NCI-H1694 treated with DMSO at 0.1 percent for 48 hours (cell line): ENCODE results near the gene TMC1.
"Not testable (repeated sequence)": the region's sequence is repeated elsewhere in the genome, so short reads cannot be mapped to it uniquely, and the experiment has no call there.

Source experiments
- DNase-seq: peaks from one replicate; lab custom pipeline; 2025; lab: John Stamatoyannopoulos, UW

TMC1 gene

GRCh38 chr9:72826996-72827949 lies 305.9 kb downstream of the TMC1 start:
- no peak for DNase-seq

GRCh38 chr9:72827950-72828731 lies 306.7 kb downstream of the TMC1 start:
- DNase-seq, result no peak

GRCh38 chr9:72834994-72835393 lies 313.6 kb downstream of the TMC1 start:
- DNase-seq, result no peak

DNA sequence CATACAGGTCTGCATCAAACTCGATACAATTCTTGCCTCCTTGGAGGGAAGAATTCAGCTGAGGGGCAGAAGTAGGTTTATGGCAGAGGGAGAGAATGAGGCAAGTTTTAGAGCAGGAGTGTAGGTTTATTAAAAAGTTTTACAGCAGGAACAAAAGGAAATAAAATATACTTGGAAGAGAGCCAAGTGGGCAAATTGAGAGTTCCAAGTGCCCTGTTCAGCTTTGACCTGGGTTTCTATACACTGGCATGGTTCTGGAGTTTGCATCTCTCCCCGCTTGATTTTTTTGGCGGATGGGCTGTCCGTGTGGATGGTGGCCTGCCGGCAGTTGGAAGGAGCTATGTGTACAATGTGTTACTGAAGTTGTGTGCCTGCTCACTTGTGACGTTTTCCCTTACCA lies 315.4 kb downstream of the TMC1 start:
- DNase-seq, result no peak

DNA sequence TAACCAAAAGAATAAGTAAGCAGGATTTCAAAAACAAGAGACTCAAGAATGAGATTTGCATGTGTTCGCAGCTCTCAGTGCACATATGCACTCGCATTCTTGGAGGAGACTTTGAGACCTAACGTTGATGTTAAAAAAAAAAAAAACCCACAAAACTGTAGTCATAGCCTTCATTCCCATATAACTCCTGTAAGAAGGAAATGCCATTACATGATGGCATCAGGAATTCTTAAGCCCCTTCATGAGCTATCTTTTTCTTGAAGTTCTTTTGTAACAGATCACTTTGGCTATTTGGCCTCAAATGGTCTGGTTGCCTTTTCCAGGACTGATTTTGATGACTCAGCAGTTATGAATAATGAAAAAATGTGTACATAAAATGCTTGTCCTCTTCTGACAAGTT lies 317.7 kb downstream of the TMC1 start:
- DNase-seq, result no peak

DNA sequence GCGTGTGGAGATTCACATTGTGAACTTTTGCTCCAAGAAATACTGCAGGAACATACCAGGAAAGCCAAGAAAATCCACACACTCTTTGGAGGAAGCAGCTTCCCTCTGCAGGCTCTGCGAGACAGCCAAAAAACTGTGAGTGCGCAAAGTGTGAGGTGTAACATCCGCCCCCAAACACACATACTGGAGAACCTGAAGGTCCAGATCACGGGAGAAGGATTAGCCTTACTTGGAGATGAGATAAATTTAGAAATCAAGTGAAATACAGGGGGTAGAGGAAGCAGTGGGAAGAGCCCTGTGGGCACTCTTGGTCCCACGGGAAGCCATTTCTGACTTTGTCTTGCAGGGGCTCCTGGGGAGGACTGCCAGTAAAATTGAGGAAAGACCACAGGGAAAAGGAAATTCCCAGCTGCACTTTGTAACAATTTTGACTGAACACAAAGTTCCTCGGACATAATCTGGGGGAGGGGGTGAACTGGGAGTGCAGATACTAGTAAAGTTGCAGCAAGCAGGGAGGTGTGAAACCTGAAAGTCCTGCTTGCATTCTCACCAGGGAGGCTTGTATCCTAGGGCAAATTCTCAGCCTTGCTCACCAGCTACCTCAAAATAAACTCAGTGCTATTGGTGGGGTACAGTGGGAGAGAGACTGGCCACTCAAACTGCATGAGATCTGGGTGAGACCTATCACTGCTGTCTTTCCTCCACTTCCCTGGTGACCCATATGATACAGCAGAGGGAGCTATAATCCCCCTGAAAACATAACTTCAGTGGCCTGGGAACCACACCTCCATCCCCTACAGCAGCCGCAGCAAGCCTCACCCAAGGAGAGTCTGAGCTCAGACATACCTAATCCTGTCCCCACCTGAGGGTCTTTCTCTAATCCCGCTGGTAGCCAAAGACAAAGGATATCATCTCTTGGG lies 322.4 kb downstream of the TMC1 start:
- DNase-seq, result no peak

- DNase-seq, result no peak
These were observed 323.0 kb downstream of the TMC1 start for GRCh38 chr9:72844440-72844768.

DNA sequence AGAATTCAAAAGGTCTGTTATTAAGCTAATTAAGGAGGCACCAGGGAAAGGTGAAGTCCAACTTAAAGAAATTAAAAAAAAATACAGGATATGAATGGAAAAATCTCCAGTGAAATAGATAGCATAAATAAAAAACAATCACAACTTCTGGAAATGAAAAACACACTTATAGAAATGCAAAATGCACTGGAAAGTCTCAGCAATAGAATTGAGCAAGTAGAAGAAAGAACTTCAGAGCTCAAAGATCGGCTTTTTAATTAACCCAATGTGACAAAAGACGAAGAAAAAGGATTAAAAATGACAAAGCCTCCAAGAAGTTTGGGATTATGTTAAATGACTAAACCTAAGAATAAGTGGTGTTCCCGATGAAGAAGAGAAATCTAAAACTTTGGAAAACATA lies 323.6 kb downstream of the TMC1 start:
- DNase-seq, result not testable (repeated sequence)

DNA sequence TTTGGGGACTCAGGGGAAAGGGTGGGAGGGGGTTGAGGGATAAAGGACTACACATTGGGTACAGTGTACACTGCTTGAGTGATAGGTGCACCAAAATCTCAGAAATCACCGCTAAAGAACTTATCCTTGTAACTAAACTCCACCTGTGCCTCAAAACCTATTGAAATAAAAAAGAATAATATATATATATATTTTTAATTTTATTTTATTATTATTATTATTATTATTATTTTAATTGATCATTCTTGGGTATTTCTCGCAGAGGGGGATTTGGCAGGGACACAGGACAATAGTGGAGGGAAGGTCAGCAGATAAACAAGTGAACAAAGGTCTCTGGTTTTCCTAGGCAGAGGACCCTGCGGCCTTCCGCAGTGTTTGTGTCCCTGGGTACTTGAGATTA lies 328.8 kb downstream of the TMC1 start:
- DNase-seq, result not testable (repeated sequence)

- no peak for DNase-seq
These were observed 333.9 kb downstream of the TMC1 start for GRCh38 chr9:72855321-72855720.

DNA sequence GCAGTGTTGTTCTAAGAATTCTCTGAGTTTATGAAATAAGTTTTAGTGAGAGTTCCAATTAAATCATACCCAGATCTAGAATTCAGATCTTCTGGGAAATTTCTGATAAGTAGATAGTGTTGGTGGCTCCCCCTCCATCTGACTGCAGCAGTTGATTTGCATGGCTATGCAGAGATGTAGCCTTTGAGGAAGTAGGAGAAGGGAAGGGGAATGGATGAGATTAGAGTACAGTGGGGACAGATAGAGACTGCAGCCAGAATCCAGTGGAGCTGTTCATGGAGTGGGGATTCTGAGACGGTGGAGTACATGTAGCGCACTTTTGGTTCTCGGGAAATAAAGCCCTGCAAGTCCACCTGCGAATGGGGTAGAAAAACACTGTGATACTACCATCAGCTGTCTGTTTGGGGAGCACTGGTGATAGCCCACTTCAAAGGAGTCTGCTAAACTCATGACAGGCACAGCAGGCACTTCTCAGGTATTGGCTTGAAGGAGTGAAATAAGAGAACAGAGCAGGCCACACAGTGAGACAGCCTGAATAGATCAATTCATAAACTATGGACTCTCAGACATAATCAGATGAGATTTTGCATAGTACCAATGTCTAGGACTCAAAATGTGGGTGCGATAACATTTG lies 334.6 kb downstream of the TMC1 start:
- DNase-seq, result no peak

DNA sequence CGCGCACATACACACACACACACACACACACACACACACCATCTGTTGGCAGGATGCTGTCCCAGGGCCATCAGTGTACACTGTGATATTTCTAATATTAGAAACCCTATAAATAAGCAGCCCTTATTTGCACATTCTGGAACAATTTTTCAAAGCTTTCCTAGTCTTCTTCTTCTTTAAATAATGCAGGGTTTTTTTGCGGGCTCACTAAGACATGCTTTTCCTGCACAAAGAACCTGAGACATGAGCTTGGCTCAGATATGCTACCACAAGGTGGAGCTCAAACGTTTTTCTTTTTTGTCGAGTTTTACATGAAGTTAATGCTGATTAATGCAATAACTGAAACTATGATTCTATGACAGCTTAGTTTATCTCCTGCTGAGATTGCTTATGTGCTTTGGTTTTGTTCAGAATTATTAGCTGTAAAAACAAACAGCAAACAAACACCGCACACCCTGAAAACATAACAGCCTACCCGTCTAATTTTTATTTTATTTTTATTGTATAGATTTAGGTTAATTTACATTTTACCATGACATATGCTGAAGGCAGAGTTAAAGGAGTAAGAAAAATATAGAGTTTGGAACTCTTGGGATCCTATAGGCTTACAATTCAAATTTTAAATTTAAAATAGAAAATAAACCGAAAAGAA lies 335.7 kb downstream of the TMC1 start:
- peak; percentile 24 for DNase-seq

- DNase-seq, result no peak
These were observed 336.2 kb downstream of the TMC1 start for GRCh38 chr9:72857624-72857996.

- no peak for DNase-seq
These were observed 336.9 kb downstream of the TMC1 start for GRCh38 chr9:72858089-72858912.

DNA sequence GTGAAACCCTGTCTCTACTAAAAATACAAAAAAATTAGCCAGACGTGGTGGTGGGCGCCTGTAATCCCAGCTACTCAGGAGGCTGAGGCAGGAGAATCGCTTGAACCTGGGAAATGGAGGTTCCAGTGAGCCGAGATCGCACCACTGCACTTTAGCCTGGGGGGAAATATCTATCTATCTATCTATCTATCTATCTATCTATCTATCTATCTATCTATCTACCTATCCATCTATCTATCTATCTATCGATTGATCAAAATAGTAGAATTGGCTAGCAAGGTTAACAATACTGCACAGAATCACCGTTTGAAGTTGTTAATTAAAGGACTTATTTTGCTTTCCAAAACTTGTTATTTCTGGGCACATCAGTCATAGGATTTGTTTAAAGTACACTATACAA lies 341.4 kb downstream of the TMC1 start:
- not testable (repeated sequence) for DNase-seq

DNA sequence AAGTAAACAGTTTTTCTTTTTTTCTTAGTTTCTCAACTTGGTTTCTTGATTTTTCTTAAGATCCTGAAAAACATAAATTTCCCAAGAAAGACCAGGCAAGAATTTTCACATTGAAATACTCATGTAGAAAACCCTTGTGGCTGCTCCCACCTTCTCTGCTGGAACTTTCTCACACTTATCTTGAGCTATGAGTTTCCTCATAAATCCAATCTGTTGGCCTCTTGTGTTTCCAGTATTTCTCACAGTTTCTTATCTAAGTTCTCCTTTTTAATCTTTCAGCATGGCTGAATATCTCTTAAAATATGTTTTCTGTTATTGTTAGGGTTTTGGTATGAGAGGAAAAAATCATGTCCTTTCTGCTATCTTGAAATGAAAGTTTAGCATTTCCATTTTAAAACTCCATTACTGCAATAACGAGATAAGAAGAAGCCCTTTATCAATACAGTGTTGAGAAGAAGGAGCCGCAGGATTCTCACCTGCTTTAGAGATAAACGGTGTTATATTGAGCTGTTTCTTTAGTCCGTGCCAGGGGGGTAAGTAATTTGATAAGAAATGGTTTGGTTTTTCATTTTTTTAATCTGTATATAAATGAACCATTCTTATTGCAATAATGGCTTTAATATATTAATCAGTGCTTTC lies 342.2 kb downstream of the TMC1 start:
- no peak for DNase-seq

DNA sequence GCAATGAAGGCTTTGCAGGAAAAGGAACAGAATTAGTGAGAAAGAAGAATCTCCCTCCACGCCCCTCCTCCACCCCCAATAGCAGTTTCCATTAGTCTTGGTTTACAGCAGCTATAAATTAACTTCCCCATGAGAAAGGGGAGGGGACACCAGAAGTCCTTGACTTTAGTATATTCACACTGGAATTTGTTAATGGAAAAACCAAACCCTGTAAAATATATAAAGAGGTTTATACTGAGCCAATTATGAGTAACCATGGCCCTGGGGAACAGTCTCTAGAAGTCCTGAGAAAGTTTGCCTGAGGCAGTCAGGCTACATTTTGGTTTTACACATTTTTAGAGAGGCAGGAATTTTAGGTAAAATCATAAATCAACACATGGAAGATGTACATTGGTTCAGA lies 342.9 kb downstream of the TMC1 start:
- no peak for DNase-seq

DNA sequence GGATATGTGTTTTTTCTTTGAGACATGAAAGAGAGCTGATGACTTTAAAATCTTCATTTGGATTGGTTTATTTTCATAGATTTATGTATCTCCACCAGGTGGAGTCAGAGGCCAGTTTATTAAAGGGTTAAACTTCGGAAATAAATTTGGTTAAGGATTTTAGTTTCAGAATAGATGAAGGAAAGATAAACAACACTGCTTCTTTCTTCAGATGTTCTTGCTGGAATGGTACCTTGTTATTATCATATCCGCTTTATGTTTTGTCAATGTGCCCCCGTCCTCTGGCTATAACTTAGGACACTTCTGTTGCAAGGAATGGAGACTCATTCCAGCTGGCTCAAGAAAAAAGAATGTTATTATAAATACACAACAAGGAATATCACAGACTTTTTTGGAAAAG lies 350.3 kb downstream of the TMC1 start:
- DNase-seq, result no peak

GRCh38 chr9:72872718-72873117 lies 351.3 kb downstream of the TMC1 start:
- DNase-seq, result no peak

DNA sequence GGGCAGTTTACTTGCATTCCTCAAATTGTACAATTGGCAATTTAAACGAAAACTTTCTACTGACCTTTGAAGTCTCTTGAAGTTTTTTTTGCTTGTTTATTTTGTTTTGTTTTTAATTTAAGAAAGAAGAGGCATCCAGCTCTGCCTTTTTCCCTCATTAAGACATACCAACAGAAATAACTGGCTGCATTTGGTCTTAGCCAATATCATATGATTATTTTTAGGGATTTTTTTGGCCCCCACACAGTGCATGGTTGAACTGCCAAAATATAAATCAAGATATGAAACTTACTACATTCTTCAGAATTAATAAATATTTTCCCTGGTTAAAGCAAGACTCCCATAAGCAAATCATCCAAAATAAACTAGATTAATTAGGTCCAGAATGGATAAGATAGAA lies 352.0 kb downstream of the TMC1 start:
- no peak for DNase-seq
